Ectodermal cell (in vitro differentiated cells): ENCODE data around the gene TM7SF3.

Source experiments
- H3K27ac ChIP-seq: 2 replicates; pipeline ENCODE4 v1.7.0; 2013; ENCODE audit warnings: mild to moderate bottlenecking, low read depth, low read length; ENCODE audit not compliant: insufficient read depth, poor library complexity, severe bottlenecking
- H3K27me3 ChIP-seq: 2 replicates; pipeline ENCODE4 v1.7.0; 2013; ENCODE audit warnings: mild to moderate bottlenecking, low read length; ENCODE audit not compliant: insufficient read depth, control insufficient read depth, poor library complexity, severe bottlenecking
- H3K36me3 ChIP-seq: one replicate; pipeline ENCODE4 v1.7.0; 2013; ENCODE audit warnings: low read length; ENCODE audit not compliant: control insufficient read depth, insufficient read depth
- H3K4me1 ChIP-seq: one replicate; pipeline ENCODE4 v1.7.0; 2013; ENCODE audit warnings: low read length; ENCODE audit not compliant: control insufficient read depth, insufficient read depth
- H3K4me3 ChIP-seq: 2 replicates; pipeline ENCODE4 v1.7.0; 2013; ENCODE audit warnings: low read depth, low read length, control low read depth; ENCODE audit not compliant: insufficient read depth
- H3K9me3 ChIP-seq: 2 replicates; pipeline ENCODE4 v1.7.0; 2013; ENCODE audit warnings: mild to moderate bottlenecking, low read length, moderate library complexity; ENCODE audit not compliant: control insufficient read depth
- WGBS, 2 experiments: methylation state at CpG; one replicate each; pipeline ENCODE4 v1.1.7; 2013; ENCODE audit warnings: missing lambda C conversion rate in 2 of 2; 5-methylcytosine and 5-hydroxymethylcytosine counted together

The TM7SF3 gene

DNA sequence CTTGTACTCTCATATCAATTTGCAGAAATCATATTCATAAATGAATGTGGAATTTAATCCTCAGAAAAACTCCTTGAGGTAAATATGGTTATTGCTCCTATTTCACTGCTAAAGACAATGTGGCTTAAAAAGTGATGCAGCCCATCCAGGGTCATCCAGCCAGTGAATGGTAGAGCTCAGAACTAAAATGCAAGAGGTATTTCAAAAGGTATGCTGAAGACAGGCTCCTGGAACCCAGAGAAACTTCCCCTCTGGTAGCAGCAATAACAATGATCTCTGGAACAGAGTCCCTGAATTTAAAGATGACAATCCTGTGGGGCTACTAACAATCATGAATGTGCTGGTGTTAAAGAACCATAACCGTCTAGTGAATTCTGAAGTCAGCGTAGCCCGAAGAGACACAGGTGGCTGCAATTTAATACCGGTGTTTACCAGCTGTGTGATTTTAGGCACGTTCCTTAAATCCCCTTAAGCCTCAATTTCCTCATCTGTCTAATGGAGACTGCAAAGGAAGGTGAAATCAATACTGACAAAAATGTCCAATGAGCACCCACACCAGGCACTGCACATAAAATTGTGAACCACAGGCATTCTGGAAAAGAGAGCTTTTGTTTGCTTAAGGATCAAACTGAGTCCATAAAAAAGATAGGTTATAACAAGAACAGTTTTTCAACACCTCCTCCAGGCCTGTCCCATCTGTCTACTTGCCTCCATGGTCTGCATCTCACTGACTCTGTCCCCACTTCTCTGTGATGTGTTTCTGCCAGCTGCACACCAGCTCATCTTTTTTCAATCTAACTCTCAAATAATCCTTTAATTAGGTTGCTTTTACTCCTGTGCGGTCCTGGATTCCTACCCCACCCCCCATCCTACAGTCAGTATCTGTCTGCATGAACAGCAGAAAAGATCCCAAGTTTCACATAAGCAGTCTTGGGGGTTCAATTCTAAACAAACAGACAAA is 10.5 kb downstream of the TM7SF3 start:
- Histone ChIP-seq H3K9me3 (no peaks in the 10 kb centered on the region), H3K27ac (no peak overlapping the region), H3K4me1 (no peaks in the 10 kb centered on the region), H3K36me3 (no peaks in the 10 kb centered on the region), H3K4me3 (no peak overlapping the region), H3K27me3 (no peaks in the 10 kb centered on the region)
- 87 to 88% methylated on average over 6 of the region's 6 CpGs for WGBS, 2 experiments

- WGBS, 2 experiments, result 69 to 88% methylated on average over 2 to 5 of the region's 5 CpGs
- H3K4me3 ChIP-seq, result no peak overlapping the region
- H3K27me3 ChIP-seq, result no peaks in the 10 kb centered on the region
- H3K36me3 ChIP-seq, result no peaks in the 10 kb centered on the region
- no peak overlapping the region for H3K27ac ChIP-seq
- H3K4me1 ChIP-seq, result no peaks in the 10 kb centered on the region
- H3K9me3 ChIP-seq, result no peaks in the 10 kb centered on the region
Observed at GRCh38 chr12:27002141-27002540, 12.0 kb downstream of the TM7SF3 start.

GRCh38 chr12:27001663-27002062 is 12.5 kb downstream of the TM7SF3 start:
- Histone ChIP-seq H3K27ac (no peak overlapping the region), H3K4me3 (no peak overlapping the region), H3K4me1 (no peaks in the 10 kb centered on the region), H3K9me3 (no peaks in the 10 kb centered on the region), H3K27me3 (no peaks in the 10 kb centered on the region), H3K36me3 (no peaks in the 10 kb centered on the region)
- WGBS, 2 experiments, result 96 to 99% methylated on average over 3 to 4 of the region's 5 CpGs

DNA sequence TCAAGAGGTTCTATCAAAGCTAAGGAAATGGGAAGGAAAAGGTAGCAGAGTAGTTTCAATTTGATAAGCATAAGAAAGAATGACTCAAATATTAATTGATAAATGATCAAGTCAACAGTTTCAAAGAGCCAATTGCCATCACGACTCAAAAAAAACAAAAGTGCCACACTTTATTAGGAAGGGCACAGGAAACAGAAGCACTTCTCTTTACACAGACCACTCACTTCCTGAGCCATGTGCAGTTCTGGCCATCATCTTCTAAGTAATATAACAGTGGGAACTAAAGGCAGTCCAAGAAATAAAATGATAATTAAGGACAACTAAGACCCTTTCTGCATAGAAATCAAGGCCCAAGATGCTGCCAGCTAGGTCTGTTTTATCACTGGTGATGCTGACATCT is 13.2 kb downstream of the TM7SF3 start:
- WGBS, 2 experiments, result 97 to 100% methylated on average over 1 of the region's 1 CpG
- H3K36me3 ChIP-seq, result no peaks in the 10 kb centered on the region
- no peak overlapping the region for H3K4me3 ChIP-seq
- H3K4me1 ChIP-seq, result no peaks in the 10 kb centered on the region
- no peaks in the 10 kb centered on the region for H3K9me3 ChIP-seq
- H3K27ac ChIP-seq, result no peak overlapping the region
- no peaks in the 10 kb centered on the region for H3K27me3 ChIP-seq

DNA sequence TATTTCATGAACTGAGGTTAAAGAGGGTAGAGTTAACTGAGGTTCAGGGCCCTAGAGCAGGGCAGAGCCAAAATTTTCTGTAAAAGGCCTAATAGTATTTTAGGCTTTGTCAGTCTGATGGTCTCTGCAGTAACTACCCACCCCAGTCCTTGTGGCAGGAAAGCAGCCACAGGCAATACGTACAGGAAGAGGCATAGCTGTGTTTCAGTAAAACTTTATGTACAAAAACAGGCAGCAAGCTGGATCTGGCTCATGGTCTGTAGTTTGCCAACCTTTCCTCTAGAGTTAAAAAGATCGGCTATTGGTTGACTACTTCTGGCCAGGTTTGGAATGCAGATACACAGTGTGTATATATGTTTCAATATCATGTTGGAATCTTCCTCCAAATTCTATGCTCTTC is 17.2 kb downstream of the TM7SF3 start:
- Histone ChIP-seq H3K27ac (no peak overlapping the region), H3K4me1 (no peaks in the 10 kb centered on the region), H3K4me3 (no peak overlapping the region), H3K36me3 (no peaks in the 10 kb centered on the region), H3K27me3 (no peaks in the 10 kb centered on the region), H3K9me3 (no peaks in the 10 kb centered on the region)
- 91 to 99% methylated on average over 2 of the region's 2 CpGs for WGBS, 2 experiments

DNA sequence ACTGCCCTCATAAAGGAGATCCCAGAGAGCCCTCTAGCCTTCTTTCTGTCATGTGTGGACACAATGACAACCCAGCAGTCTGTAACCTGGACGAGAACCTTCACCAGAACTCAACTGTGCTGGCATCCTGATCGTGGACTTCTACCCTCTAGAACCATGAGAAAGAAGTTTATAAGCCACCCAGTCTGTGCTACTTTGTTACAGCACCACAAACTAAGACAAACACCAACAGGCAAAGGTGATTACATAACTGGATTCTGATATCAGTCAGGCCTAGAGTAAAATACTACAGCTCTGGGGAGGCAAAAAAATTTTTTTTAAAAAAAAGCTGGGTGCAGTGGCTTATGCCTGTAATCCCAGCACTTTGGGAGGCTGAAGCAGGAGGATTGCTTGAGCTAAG is 18.5 kb downstream of the TM7SF3 start:
- Histone ChIP-seq H3K27ac (no peak overlapping the region), H3K9me3 (no peaks in the 10 kb centered on the region), H3K4me1 (no peaks in the 10 kb centered on the region), H3K36me3 (no peaks in the 10 kb centered on the region), H3K27me3 (no peaks in the 10 kb centered on the region), H3K4me3 (no peak overlapping the region)
- 90 to 97% methylated on average over 2 of the region's 2 CpGs for WGBS, 2 experiments

GRCh38 chr12:26994109-26994508 is 20.1 kb downstream of the TM7SF3 start:
- 94 to 100% methylated on average over 1 of the region's 1 CpG for WGBS, 2 experiments
- H3K36me3 ChIP-seq, result no peaks in the 10 kb centered on the region

GRCh38 chr12:26991826-26992225 is 22.4 kb downstream of the TM7SF3 start:
- Histone ChIP-seq H3K27me3 (no peaks in the 10 kb centered on the region), H3K9me3 (no peaks in the 10 kb centered on the region), H3K4me1 (no peaks in the 10 kb centered on the region), H3K4me3 (no peak overlapping the region), H3K36me3 (no peaks in the 10 kb centered on the region), H3K27ac (no peak overlapping the region)
- 96 to 98% methylated on average over 4 of the region's 4 CpGs for WGBS, 2 experiments

More at GRCh38 chr12:26994109-26994508, 20.1 kb downstream of the TM7SF3 start:
- no peaks in the 10 kb centered on the region for H3K9me3 ChIP-seq
- H3K27me3 ChIP-seq, result no peaks in the 10 kb centered on the region
- H3K4me3 ChIP-seq, result no peak overlapping the region
- H3K27ac ChIP-seq, result no peak overlapping the region
- no peaks in the 10 kb centered on the region for H3K4me1 ChIP-seq

DNA sequence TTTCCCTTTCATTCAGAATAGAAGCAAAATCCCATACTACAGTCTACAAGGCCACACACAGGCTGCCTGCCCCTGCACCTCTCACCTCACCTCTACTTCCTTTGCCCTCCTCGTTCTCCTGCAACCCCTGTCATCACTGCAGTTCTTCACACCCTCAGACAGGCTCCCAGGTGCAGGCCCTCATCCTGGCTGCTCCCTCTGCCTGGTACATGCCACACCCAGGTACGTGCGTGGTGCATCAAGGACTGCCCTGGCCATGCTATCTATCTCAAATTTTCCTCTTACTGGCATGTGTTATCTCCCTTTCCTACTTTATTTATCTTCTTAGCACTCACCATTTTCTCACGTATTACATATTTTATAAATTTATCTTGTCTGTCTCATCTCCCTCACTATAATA is 24.3 kb downstream of the TM7SF3 start:
- Histone ChIP-seq H3K4me1 (no peaks in the 10 kb centered on the region), H3K27ac (no peak overlapping the region), H3K9me3 (no peaks in the 10 kb centered on the region), H3K27me3 (no peaks in the 10 kb centered on the region), H3K4me3 (no peak overlapping the region), H3K36me3 (no peaks in the 10 kb centered on the region)
- WGBS, 2 experiments, result 94 to 95% methylated on average over 4 of the region's 4 CpGs

GRCh38 chr12:26988703-26989102 is 25.5 kb downstream of the TM7SF3 start:
- H3K9me3 ChIP-seq, result no peaks in the 10 kb centered on the region
- H3K36me3 ChIP-seq, result no peaks in the 10 kb centered on the region
- WGBS, 2 experiments, result 90 to 91% methylated on average over 3 to 4 of the region's 4 CpGs
- H3K4me3 ChIP-seq, result no peak overlapping the region
- H3K4me1 ChIP-seq, result no peaks in the 10 kb centered on the region
- H3K27ac ChIP-seq, result no peak overlapping the region
- H3K27me3 ChIP-seq, result no peaks in the 10 kb centered on the region
